ENCODE data around the gene TMEM52.

TMEM52 gene

DNA sequence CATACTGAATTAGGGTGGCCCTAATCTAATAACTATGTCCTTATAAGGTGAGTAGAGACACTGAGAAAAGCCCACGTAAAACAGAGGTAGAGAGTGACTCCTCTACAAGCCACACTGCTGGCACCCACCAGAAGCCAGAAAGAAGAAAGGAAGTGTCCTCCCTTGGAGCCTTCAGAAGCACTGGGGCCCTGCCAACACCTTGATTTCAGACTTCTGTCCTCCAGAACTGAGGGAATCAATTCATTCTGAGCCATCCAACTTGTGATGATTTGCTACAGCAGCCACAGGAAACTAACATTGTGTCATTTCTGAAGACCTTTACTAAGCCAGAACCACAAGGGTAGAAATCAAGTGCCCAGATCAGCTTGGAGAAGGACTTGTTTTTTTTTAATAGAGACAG, 43.1 kb downstream of the TMEM52 start:
- DNase-seq (ENCODE audit: insufficient read length) (no peak), FAIRE-seq (no peak)
- TF ChIP-seq POLR2AphosphoS5 (IDR thresholded peaks at IDR 0.05; ENCODE audit: low read depth, low read length) = peak; percentile 35
- no peak for TF ChIP-seq POLR2A (IDR thresholded peaks at IDR 0.05; ENCODE audit: low read depth, low read length)

DNA sequence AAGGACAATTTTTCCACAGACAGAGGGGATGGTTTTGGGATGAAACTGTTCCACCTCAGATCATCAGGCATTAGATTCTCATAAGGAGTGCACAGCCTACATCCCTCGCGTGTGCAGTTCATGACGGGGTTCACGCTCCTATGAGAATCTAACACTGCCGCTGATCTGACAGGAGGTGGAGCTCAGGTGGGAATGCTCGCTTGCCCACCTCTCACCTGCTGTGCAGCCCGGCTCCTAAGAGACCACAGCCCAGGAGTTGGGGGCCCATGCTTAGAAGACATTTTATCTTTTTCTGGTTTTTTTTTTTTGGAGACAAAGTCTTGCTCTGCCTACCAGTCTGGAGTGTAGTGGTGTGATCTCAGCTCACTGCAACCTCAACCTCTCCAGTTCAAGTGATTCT, 44.2 kb downstream of the TMEM52 start:
- FAIRE-seq = no peak
- DNase-seq (ENCODE audit: insufficient read length) = no peak
- peak; percentile 39; the same call in 1 of the 2 replicates for TF ChIP-seq POLR2A (IDR thresholded peaks at IDR 0.05; ENCODE audit: low read depth, low read length)
- no peak for TF ChIP-seq TAF1 (IDR thresholded peaks at IDR 0.05; ENCODE audit: borderline replicate concordance, low read depth, low read length)
- peak; percentile 29; the same call in 1 of the 2 replicates for TF ChIP-seq POLR2AphosphoS5 (IDR thresholded peaks at IDR 0.05; ENCODE audit: low read depth, low read length)

DNA sequence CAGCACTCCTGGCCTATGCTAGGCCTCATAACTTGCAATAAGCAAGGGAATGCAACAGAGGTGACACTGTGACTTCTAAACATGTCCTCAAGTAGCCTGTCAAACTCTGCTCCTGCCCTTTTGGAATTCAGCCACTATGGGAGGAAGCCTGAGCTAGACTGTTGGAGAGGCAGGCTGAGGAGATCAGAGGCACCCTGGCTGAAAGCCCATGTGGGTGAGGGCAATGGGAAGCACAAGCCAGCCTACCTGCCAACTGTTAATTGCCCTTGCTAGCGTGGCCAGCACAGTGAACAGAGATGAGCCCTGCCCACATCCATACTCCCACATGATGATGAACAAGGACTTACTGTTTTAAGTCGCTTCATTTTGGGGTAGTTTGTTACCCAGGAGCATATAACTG, 45.9 kb downstream of the TMEM52 start:
- DNase-seq (ENCODE audit: insufficient read length) = no peak
- TF ChIP-seq TAF1 (IDR thresholded peaks at IDR 0.05; ENCODE audit: borderline replicate concordance, low read depth, low read length) = no peak
- TF ChIP-seq POLR2AphosphoS5 (IDR thresholded peaks at IDR 0.05; ENCODE audit: low read depth, low read length) = no peak; the same call in 1 of the 2 replicates
- no peak for TF ChIP-seq POLR2A (IDR thresholded peaks at IDR 0.05; ENCODE audit: low read depth, low read length)
- no peak for FAIRE-seq

DNA sequence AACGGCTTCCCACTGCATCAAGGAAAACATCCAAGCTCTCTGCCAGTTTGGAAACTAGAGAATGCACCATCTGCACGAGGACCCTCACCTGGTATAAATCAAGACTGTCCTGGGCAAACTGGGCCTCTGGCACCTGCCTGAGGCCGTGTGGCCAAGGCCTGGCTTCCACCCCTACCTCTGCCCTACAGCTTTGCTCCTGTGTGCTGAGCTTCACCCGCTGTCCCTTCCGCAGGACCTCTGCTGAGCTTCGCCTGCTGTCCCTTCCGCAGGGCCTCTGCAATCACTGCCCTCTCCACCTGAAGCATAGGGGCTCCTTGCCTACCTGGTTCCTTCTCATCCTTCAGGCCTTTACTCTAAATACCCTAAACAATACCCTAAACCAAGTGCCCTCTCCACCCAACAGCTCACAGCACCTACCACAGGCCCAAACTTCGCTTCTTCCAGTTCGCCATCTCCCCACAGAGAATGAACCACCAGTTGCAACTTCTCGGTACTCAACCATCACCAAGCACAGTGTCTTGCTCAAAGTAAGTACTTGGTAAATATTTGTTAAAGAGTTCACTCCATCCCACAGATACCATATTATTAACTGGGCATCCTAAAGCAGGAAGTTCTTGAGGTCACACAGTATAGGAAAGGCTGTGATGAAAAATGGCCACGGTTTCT, 46.6 kb downstream of the TMEM52 start:
- FAIRE-seq (no peak), DNase-seq (ENCODE audit: insufficient read length) (no peak)
- TF ChIP-seq TAF1 (IDR thresholded peaks at IDR 0.05; ENCODE audit: borderline replicate concordance, low read depth, low read length) (no peak), POLR2AphosphoS5 (IDR thresholded peaks at IDR 0.05; ENCODE audit: low read depth, low read length) (peak; percentile 81), POLR2A (IDR thresholded peaks at IDR 0.05; ENCODE audit: low read depth, low read length) (peak; percentile 31; the same call in 1 of the 2 replicates)

DNA sequence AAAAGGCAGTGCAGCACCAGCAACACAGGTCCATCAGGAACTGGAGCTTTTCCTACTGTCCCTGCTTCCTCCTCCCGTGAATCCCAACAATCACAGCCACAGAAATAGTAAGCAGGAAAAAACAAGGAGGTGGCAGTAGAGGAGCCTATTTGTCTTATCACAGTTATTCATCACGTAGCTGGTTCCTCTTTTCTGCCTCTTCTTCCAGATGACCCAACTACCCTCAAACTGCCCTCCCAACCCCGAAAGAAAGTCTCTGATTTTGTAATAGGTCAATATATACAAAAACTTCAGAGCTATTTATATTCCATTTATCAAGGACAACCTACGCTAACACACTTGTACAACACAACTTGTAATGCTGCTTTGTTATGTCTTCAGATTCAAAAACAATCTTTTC, 49.6 kb downstream of the TMEM52 start:
- FAIRE-seq (peak; percentile 57), DNase-seq (ENCODE audit: insufficient read length) (no peak)
- TF ChIP-seq POLR2AphosphoS5 (IDR thresholded peaks at IDR 0.05; ENCODE audit: low read depth, low read length) (no peak), POLR2A (IDR thresholded peaks at IDR 0.05; ENCODE audit: low read depth, low read length) (no peak), TAF1 (IDR thresholded peaks at IDR 0.05; ENCODE audit: borderline replicate concordance, low read depth, low read length) (no peak)

Data from GM12892 (cell line).